Erythroblast (primary cell): ENCODE data around the gene SLC22A31.

Experiments used
- GATA1 ChIP-seq: IDR thresholded peaks from 2 replicates; pipeline ENCODE4 v1.6.1; 2011; ENCODE audit warnings: low read depth, mild to moderate bottlenecking, control low read depth, low read length, moderate library complexity
- POLR2A ChIP-seq: IDR thresholded peaks from 2 replicates; pipeline ENCODE4 v1.6.1; 2011; ENCODE audit warnings: mild to moderate bottlenecking, low read length

GRCh38 chr16:89169778-89170177, 30.6 kb downstream of the SLC22A31 start:
- TF ChIP-seq POLR2A (no peak), GATA1 (no peak)
